Activated CD4-positive, alpha-beta T cell treated with anti-CD3 and anti-CD28 coated beads, Interleukin-10, Interleukin-2, amounts not matched to agents 100 ng/mL and 50 ng/mL, durations not matched to agents 16 hours and 8 hours (primary cell): ENCODE data around the gene WIPF3.

Experiments used
- DNase-seq: peaks from one replicate; pipeline ENCODE4 v3.0.0-alpha.2; 2020

Gene WIPF3

GRCh38 chr7:29806208-29806994, at the start of gene WIPF3:
Gene WIPF3, plus strand, starts transcription at chr7:29806508. Its CDS starts 28,217 bp downstream, at chr7:29834725.
- DNase-seq = no peak

- no peak for DNase-seq
Measured at GRCh38 chr7:29763266-29763665, 43.0 kb upstream of the WIPF3 start.

GRCh38 chr7:29764227-29764626, 42.1 kb upstream of the WIPF3 start:
- DNase-seq = no peak

GRCh38 chr7:29765490-29765889, 40.8 kb upstream of the WIPF3 start:
- DNase-seq = no peak

- no peak for DNase-seq
Measured at GRCh38 chr7:29770371-29770770, 35.9 kb upstream of the WIPF3 start.

- DNase-seq = no peak
Measured at GRCh38 chr7:29771081-29771816, 35.1 kb upstream of the WIPF3 start.

- no peak for DNase-seq
Measured at GRCh38 chr7:29779017-29779416, 27.3 kb upstream of the WIPF3 start.

- no peak for DNase-seq
Measured at GRCh38 chr7:29780346-29780745, 26.0 kb upstream of the WIPF3 start.

- no peak for DNase-seq
Measured at GRCh38 chr7:29783671-29784070, 22.6 kb upstream of the WIPF3 start.

- DNase-seq = no peak
Measured at GRCh38 chr7:29793507-29793906, 12.8 kb upstream of the WIPF3 start.

GRCh38 chr7:29794959-29795629, 11.2 kb upstream of the WIPF3 start:
- no peak for DNase-seq

- no peak for DNase-seq
Measured at GRCh38 chr7:29795696-29796580, 10.4 kb upstream of the WIPF3 start.

GRCh38 chr7:29797112-29797944, 9.0 kb upstream of the WIPF3 start:
- DNase-seq = no peak

GRCh38 chr7:29798422-29798821, 7.9 kb upstream of the WIPF3 start:
- no peak for DNase-seq

GRCh38 chr7:29801929-29802328, 4.4 kb upstream of the WIPF3 start:
- no peak for DNase-seq

GRCh38 chr7:29805031-29805430, 1.3 kb upstream of the WIPF3 start:
- no peak for DNase-seq

GRCh38 chr7:29805886-29806207, 461 bp upstream of the WIPF3 start:
- no peak for DNase-seq

GRCh38 chr7:29806995-29807841, 910 bp downstream of the WIPF3 start:
- DNase-seq = no peak

- no peak for DNase-seq
Measured at GRCh38 chr7:29808075-29808801, 1.9 kb downstream of the WIPF3 start.

- DNase-seq = no peak
Measured at GRCh38 chr7:29809533-29810155, 3.3 kb downstream of the WIPF3 start.
